ENCODE data around the gene NFATC1. TPM values are rescaled to one million over a fixed set of nuclear protein-coding genes. Genes with fewer than 3 reads are reported as not detected.

NFATC1 gene
- total RNA-seq, 2 experiments from 2014 or later = 36.9 to 37.1 TPM

DNA sequence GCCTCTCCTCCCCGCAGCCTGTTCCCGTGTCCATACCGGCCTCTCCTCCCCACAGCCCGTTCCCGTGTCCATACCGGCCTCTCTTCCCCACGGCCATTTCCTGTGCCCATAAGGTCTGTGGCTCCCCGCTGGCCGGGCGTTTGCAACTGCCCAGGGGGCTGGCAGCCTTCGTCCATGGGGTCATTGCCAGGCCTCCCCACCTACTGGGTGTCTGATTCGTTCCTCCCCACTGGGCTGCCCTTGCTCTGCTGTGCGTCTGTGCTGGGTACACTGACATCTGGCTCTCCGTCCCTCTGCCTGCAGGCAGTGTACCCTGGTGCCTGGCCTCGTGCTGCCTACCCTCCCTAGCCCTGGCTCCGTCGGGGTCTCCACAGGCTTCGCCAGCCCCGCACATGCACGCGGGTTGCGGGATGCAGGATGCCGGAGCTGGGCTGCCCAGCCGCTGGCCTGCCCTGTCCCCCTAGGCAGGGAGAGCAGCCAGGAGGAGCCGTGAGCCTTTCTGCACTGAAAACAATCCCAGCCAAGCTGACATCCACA lies 67.8 kb downstream of the NFATC1 start:
- ChIA-PET POLR2A (no interaction called here), CTCF (no interaction called here)
- Mint-ChIP-seq H3K4me3 (no peak overlapping the region), H3K4me1 (peaks cover 9% of the 10 kb centered on the region), H3K9me3 (no peaks in the 10 kb centered on the region), H3K27me3 (no peaks in the 10 kb centered on the region), H3K36me3 (ENCODE audit: low read depth) (peaks cover 5% of the 10 kb centered on the region), H3K27ac (no peak overlapping the region)
- no peak for DNase-seq

DNA sequence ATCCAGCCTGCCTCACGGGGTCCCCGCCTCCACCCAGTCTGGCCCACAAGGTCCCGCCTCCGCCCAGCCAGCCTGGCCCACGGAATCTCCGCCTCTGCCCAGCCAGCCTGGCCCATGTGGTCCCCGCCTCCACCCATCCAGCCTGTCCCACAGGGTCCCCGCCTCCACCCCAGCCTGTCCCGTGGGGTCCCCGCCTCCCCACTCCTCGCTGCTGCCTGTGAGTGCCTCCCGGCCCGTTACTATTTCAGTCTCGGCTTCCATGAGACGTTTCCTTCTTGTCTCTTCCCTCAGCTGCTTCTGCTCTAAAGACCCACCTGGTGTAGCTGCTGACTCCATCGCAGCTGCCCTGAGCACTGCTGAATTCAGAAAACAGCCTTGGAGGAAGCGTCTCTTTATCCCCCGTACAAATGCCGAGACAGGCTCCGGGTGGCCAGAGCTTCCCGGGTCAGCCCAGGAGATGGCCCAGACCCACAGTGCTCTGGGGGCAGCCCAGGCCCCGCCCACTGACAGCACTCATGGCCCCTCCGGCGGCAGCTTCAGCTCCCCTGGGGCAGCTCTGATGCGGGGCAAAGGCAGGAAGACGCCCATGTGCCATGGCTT lies 69.8 kb downstream of the NFATC1 start:
- DNase-seq = no peak
- Mint-ChIP-seq H3K27ac (no peak overlapping the region), H3K4me1 (peaks cover 4% of the 10 kb centered on the region), H3K36me3 (ENCODE audit: low read depth) (peaks cover 9% of the 10 kb centered on the region), H3K4me3 (no peak overlapping the region), H3K9me3 (no peaks in the 10 kb centered on the region), H3K27me3 (no peaks in the 10 kb centered on the region)
- ChIA-PET CTCF (no interaction called here), POLR2A (no interaction called here)

GRCh38 chr18:79466591-79466990 lies 70.9 kb downstream of the NFATC1 start:
- no peak for DNase-seq
- H3K9me3 Mint-ChIP-seq = no peaks in the 10 kb centered on the region
- CTCF ChIA-PET = no interaction called here
- peaks cover 4% of the 10 kb centered on the region for H3K4me1 Mint-ChIP-seq
- POLR2A ChIA-PET = no interaction called here
- no peak overlapping the region for H3K27ac Mint-ChIP-seq
- H3K36me3 Mint-ChIP-seq (ENCODE audit: low read depth) = peaks cover 13% of the 10 kb centered on the region
- no peak overlapping the region for H3K4me3 Mint-ChIP-seq
- H3K27me3 Mint-ChIP-seq = no peaks in the 10 kb centered on the region

GRCh38 chr18:79467126-79467525 lies 71.4 kb downstream of the NFATC1 start:
- no peak overlapping the region for H3K27ac Mint-ChIP-seq
- peaks cover 4% of the 10 kb centered on the region for H3K4me1 Mint-ChIP-seq
- ChIA-PET CTCF (interaction anchor here (0.6 kb wide), 1 partner anchor 442 kb away, joined by 3 read pairs; no protein-coding TSS in a partner anchor), POLR2A (no interaction called here)
- H3K27me3 Mint-ChIP-seq = no peaks in the 10 kb centered on the region
- DNase-seq = no peak
- peaks cover 13% of the 10 kb centered on the region for H3K36me3 Mint-ChIP-seq (ENCODE audit: low read depth)
- H3K4me3 Mint-ChIP-seq = no peak overlapping the region
- no peaks in the 10 kb centered on the region for H3K9me3 Mint-ChIP-seq

DNA sequence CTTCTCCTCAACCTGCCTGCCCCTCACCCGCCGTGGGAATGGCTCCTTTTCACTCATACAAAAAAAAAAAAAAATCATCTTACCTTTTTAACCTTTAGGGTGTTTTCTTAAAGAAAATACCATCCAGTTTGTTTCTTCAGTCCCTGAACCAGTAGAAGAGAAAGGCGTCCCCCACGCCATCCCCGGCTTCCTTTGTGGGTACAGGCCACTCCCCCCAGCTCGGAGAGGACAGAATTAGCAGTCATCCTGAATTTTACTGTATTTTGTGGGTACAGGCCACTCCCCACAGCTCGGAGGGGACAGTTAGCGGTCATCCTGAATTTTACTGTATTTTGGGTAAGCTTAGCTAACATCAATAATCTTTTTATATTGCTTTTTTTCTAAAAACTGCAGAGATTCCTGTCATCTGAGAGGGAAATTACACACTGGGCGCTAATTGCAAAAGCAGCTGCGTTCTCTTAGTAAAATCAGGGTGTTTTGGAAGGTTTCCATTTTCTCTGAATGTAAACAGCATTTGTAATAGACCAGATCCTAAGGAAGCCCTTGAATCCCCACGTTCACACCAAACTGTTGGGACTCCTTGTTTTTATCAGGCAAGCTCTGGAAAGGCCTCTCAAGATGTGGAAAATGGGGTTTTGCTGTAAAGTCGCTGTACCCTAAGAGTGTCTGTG lies 72.5 kb downstream of the NFATC1 start:
- Mint-ChIP-seq H3K36me3 (ENCODE audit: low read depth) (peaks cover 19% of the 10 kb centered on the region), H3K4me1 (peaks cover 4% of the 10 kb centered on the region), H3K4me3 (no peak overlapping the region), H3K27me3 (no peaks in the 10 kb centered on the region), H3K9me3 (no peaks in the 10 kb centered on the region), H3K27ac (no peak overlapping the region)
- no peak for DNase-seq
- POLR2A ChIA-PET = no interaction called here
- CTCF ChIA-PET = interaction anchor here (0.9 to 1.4 kb wide), 2 partner anchors 19 to 20 kb away, joined by 3 to 4 read pairs; no protein-coding TSS in a partner anchor

- no peak overlapping the region for H3K27ac Mint-ChIP-seq
- H3K36me3 Mint-ChIP-seq (ENCODE audit: low read depth) = peaks cover 19% of the 10 kb centered on the region
- no peak for DNase-seq
- H3K4me3 Mint-ChIP-seq = no peak overlapping the region
- POLR2A ChIA-PET = no interaction called here
- no peaks in the 10 kb centered on the region for H3K9me3 Mint-ChIP-seq
- CTCF ChIA-PET = no interaction called here
- no peaks in the 10 kb centered on the region for H3K27me3 Mint-ChIP-seq
- H3K4me1 Mint-ChIP-seq = peaks cover 4% of the 10 kb centered on the region
Observed at GRCh38 chr18:79469309-79469708, 73.6 kb downstream of the NFATC1 start.

- H3K27ac Mint-ChIP-seq = no peak overlapping the region
- H3K4me3 Mint-ChIP-seq = no peak overlapping the region
- ChIA-PET POLR2A (no interaction called here), CTCF (interaction anchor here (1.1 kb wide), 1 partner anchor 12 kb away, joined by 4 read pairs; no protein-coding TSS in a partner anchor)
- DNase-seq = no peak
- no peaks in the 10 kb centered on the region for H3K27me3 Mint-ChIP-seq
- H3K36me3 Mint-ChIP-seq (ENCODE audit: low read depth) = peaks cover 19% of the 10 kb centered on the region
- peaks cover 4% of the 10 kb centered on the region for H3K4me1 Mint-ChIP-seq
- no peaks in the 10 kb centered on the region for H3K9me3 Mint-ChIP-seq
Observed at GRCh38 chr18:79469751-79470505, 74.2 kb downstream of the NFATC1 start.

DNA sequence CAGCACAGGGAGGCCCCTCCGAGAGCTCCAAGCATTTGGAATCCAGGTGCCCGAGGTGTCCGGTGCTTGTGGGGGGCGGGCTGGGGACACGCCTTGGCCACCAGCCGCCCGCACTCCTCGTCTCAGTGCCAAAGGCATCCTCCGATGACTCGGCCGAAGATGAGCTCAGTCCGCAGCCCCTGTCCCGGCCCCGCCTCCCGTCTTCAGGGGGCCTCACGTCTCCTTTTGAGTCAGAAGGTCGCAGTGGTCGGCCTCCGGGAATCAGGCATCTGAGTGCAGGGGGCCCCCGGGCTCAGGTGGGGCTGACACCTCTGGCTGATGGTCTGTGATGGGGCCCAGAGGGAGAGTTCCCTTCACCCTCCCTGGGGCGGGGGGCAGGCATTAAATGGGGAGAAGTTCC lies 74.8 kb downstream of the NFATC1 start:
- Mint-ChIP-seq H3K4me1 (peaks cover 4% of the 10 kb centered on the region), H3K9me3 (no peaks in the 10 kb centered on the region), H3K27me3 (no peaks in the 10 kb centered on the region), H3K36me3 (ENCODE audit: low read depth) (peaks cover 19% of the 10 kb centered on the region), H3K4me3 (no peak overlapping the region), H3K27ac (no peak overlapping the region)
- DNase-seq = no peak
- ChIA-PET POLR2A (no interaction called here), CTCF (interaction anchor here (1.1 kb wide), 1 partner anchor 11 kb away, joined by 4 read pairs; no protein-coding TSS in a partner anchor)

DNA sequence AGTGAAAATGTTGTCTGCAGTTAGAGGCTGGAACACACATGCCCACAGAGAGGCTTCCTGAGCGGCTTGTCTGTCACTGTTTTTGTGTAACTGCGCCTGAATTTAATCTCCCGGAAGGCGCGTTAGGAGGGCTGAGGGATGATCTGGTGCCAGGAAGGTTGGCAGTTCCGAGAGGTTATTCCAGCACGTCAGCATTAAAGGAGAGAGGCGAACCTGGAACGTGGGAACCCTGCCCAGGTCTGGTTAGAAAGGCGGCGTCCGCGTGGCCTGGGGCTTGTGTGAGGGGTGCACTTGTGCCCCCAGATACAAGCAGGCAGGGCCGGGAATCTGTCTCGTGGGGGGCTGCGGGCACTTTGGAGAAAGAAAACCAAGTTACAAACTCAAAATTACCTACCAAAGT lies 75.3 kb downstream of the NFATC1 start:
- ChIA-PET CTCF (interaction anchor here (1.1 kb wide), 1 partner anchor 10 kb away, joined by 4 read pairs; no protein-coding TSS in a partner anchor), POLR2A (no interaction called here)
- no peaks in the 10 kb centered on the region for H3K27me3 Mint-ChIP-seq
- no peak overlapping the region for H3K4me3 Mint-ChIP-seq
- DNase-seq = no peak
- H3K9me3 Mint-ChIP-seq = no peaks in the 10 kb centered on the region
- peaks cover 19% of the 10 kb centered on the region for H3K36me3 Mint-ChIP-seq (ENCODE audit: low read depth)
- no peak overlapping the region for H3K27ac Mint-ChIP-seq
- peaks cover 4% of the 10 kb centered on the region for H3K4me1 Mint-ChIP-seq

DNA sequence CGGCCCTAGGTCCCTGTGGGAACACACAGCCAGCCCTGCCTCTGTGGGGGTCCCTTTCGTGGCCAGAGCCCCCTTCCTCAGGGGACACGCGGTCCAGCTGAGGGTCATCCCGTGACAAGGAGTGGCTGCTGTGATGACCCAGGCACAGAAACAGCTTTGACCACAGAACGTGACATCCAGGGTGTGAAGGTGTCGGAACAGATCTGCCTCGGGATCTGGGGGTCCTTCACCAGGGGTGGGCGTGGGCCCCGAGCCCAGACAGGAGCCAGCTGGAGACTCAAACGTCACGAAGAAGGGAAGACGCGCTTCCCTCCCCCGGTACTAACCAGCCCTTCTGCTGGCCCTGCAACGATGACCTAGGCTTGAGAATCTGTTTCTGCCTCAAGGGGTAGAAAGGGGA lies 75.9 kb downstream of the NFATC1 start:
- CTCF ChIA-PET = no interaction called here
- DNase-seq = no peak
- peaks cover 4% of the 10 kb centered on the region for H3K4me1 Mint-ChIP-seq
- H3K36me3 Mint-ChIP-seq (ENCODE audit: low read depth) = peaks cover 19% of the 10 kb centered on the region
- H3K27ac Mint-ChIP-seq = no peak overlapping the region
- no peaks in the 10 kb centered on the region for H3K27me3 Mint-ChIP-seq
- POLR2A ChIA-PET = no interaction called here
- no peaks in the 10 kb centered on the region for H3K9me3 Mint-ChIP-seq
- H3K4me3 Mint-ChIP-seq = no peak overlapping the region

DNA sequence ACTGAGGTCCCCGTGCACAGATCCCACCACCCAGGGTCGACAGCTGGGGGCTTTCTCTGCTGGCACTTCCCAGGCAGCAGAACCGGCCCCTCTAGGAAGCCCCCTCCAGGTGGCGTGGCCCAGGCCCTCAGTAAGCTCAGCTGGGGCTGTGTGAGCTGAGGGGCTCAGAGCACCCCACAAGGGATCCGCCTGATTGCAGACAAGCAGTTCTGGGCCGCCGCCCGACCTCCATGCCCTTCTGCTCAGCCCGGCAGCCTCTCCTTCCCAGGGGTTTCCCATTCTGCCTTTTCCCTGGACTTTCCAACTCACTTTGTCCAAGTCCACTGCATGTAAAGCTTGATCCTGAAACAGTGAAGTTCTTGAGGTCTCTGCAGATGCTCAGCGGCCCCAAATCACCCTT lies 76.4 kb downstream of the NFATC1 start:
- Mint-ChIP-seq H3K27me3 (no peaks in the 10 kb centered on the region), H3K4me1 (peaks cover 6% of the 10 kb centered on the region), H3K4me3 (no peak overlapping the region), H3K9me3 (no peaks in the 10 kb centered on the region), H3K36me3 (ENCODE audit: low read depth) (peaks cover 19% of the 10 kb centered on the region), H3K27ac (no peak overlapping the region)
- POLR2A ChIA-PET = interaction anchor here (0.5 kb wide), 2 partner anchors 322 to 419 kb away, joined by 4 read pairs; no protein-coding TSS in a partner anchor
- DNase-seq = no peak
- CTCF ChIA-PET = no interaction called here

GRCh38 chr18:79472946-79473345 lies 77.2 kb downstream of the NFATC1 start:
- POLR2A ChIA-PET = interaction anchor here (0.6 kb wide), 1 partner anchor 809 kb away, joined by 5 read pairs; no protein-coding TSS in a partner anchor

More at GRCh38 chr18:79472946-79473345, 77.2 kb downstream of the NFATC1 start:
- Mint-ChIP-seq H3K36me3 (ENCODE audit: low read depth) (peaks cover 19% of the 10 kb centered on the region), H3K27me3 (no peaks in the 10 kb centered on the region), H3K4me1 (peaks cover 6% of the 10 kb centered on the region), H3K27ac (no peak overlapping the region), H3K9me3 (no peaks in the 10 kb centered on the region), H3K4me3 (no peak overlapping the region)
- DNase-seq = no peak
- CTCF ChIA-PET = no interaction called here

Measured in activated CD4-positive, alpha-beta T cell treated with anti-CD3 and anti-CD28 coated beads, Interleukin-2, amount 10 ng/mL, durations not matched to agents 7 days and 5 days (primary cell).